NOMO-1 (cell line): Measurements from ENCODE around the gene TRIM66.

Experiments
- DNase-seq, 2 experiments: peaks; one replicate each; lab custom pipeline; 2025; ENCODE audit not compliant: unreplicated experiment in 2 of 2; lab: John Stamatoyannopoulos, UW

TRIM66 gene

DNA sequence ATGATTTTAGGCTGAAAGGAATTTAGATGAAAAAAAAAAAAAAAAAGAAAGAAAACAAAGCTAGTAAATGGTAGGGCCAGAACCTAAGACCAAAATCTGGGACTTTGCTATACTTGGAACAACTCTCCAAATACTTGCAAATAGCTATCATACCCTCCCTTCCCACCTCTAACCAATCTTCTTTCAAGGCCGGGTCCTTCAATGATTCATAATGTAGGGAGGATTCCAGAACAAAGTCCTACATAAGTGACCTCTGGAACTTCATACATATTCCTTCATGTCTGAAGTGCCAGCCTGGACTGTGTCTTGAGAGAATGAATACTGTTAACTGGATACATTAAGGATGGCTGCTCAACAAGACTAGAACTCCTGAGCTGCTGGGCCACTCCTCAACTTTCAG, 98.4 kb downstream of the TRIM66 start:
- no peak for DNase-seq

DNA sequence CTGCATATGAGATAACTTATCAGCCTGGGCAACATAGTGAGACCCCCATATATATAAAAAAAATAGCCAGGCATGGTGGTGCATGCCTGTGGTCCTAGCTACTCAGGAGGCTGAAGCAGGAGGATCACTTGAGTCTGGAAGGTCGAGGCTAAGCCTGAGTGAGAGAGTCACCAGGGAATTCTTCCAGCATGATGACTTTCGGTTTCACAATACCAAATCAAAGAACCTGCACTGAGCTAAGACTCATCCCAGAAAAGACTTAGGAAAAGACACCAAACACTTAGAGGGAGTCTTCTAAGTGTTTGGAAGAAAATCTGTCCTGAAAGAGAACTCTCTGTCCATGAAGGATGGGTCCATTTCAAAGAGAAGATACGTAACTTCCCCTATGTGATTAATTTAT, 101.2 kb downstream of the TRIM66 start:
- no peak for DNase-seq

DNA sequence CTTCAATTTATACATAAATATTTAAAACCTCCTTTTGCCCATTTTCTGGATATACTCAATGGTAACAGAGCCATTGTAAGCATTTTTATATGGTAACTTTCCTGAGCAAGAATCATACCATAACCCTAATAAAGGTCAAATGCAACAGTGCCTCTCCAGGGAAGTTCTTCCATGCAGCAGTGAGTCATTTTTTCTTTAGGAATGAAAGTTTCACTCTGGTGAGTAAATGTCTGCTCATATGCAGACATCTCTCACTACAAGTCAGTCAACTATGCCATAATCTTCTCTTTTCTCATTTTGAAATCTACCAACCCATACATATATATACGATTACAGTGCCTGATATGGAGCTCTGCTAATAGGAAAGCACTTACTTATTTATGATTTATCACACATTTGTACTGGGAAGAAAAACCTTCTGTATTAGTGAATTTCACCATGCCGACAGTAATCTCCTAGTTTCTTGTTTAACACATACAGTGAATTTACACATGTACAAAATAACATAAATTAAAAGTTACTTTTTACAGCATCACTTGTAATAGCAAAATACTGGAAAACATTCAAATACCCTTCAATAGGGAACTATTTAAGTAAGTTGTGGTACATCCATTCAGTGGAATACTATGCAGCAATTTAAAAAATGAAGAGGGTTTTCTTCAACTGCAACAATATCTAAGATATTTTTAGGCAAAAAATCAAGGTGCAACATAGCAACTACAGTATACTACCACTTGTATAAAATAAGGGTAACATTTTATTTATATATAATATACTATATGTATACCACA, 104.5 kb downstream of the TRIM66 start:
- no peak for DNase-seq

DNA sequence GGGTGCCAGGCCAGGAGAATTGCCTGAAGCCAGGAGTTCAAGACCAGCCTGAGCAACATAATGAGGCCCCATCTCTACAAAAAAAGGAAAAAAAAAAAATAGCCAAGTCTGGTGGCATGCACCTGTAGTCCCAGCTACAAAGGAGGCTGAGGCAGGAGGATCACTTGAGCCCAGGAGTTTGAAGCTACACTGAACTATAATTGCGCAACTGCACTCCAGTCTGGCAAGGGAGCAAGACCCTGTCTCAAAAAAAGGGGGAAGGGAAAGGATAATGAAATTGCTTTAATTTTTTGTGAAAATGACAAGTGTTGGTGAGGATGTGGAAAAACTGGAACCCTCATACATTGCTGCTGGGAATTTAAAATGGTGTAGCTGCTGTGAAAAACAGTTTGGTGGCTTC, 107.7 kb downstream of the TRIM66 start:
- no peak for DNase-seq

DNA sequence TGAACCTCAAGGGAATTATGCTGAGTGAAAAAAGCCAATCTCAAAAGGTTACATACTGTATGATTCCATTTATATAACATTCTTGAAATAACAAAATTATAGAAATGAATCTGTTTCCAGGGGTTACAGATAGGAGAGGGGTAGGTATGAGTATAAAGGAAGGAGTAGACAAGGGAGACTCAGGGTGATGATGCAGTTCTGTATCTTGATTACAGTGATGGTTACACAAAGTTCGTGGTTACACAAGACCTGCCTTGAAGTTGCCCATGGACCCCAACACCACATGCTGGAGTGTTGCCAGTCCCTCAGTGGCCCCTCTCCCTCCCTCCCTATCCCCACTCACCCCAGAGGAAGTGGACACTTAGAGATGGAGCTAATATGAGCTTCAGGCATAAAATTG, 108.7 kb downstream of the TRIM66 start:
- DNase-seq = no peak

DNA sequence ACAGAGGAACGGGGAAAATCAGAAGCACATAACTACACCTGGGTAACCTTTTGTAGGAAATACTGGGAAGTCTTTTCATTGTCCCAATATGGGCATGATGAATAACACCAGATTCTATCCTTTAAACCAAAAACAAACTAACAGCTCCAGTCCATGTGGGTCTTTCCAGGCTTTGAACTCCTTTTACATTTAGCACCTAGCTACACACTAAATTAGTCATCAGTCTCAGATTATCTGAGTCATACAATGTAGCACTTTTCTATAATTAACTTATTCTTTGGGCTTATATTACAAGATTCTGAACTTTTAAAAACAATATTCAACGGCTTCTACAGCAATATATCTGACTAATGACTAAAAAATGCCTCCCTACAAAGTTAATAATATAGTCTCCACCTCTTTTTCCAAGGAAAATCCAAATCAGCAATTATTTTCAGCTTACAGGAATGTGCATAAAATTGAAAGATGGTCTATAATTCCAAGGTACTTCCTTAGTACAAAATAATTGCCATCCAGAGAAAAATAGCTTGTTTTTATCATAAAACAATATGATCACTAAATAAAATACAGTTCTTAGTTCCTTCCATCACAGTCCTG, 114.8 kb downstream of the TRIM66 start:
- no peak for DNase-seq

DNA sequence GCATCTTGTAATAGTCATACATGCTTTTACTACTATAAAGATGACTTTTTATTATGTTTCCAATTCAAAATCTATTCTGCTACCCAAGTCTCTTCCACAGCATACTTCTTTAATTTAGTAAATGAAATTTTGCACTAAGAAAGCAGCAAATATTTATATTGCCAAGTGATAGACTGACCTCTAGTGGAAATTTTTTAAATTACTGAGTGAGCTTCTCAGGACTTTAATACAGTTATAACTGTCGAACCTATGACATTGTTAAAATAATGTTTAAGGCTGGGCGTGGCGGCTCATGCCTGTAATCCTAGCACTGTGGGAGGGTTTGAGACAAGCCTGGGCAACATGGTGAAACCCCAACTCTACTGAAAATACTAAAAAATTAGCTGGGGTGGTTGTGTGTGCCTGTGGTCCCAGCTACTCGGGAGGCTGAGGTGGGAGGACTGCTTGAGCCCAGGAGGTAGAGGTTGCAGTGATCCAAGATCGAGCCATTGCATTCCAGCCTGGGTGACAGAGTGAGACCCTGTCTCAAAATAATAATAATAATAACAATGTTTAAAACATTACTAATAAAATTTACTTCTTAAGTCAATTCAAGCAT, 115.8 kb downstream of the TRIM66 start:
- DNase-seq = peak; percentile 33 to 58

DNA sequence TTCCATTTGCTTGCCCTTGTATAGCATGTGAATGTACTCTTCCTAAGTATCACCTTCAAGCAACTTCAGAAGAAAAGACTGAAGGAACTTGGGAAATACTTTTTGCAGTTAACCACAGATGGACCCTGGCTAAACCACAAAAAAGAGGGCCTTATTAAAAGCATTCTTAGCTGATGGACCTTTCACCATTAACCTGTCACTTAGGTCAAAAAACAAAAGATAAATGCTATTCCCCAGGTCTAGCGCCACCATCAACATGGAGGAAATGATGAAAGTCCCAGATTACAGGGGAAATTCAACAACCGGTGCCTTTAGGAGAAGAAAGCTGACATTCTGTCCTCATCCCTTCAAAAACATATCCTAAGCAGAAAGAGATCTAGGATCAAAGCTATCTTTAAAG, 117.9 kb downstream of the TRIM66 start:
- DNase-seq = no peak
